HL-60 (cell line): ENCODE results near the gene PLEKHG4B.

Experiments
- POLR2AphosphoS5 ChIP-seq: IDR thresholded peaks from 2 replicates; pipeline ENCODE4 v1.6.1; 2012; ENCODE audit warnings: low read depth
- TF ChIP-seq, protein P1 (sequence below): IDR thresholded peaks from one replicate; pipeline ENCODE4 v1.5.1; 2011; ENCODE audit warnings: low read length, control low read depth, inconsistent platforms; ENCODE audit not compliant: insufficient read depth

DNA sequence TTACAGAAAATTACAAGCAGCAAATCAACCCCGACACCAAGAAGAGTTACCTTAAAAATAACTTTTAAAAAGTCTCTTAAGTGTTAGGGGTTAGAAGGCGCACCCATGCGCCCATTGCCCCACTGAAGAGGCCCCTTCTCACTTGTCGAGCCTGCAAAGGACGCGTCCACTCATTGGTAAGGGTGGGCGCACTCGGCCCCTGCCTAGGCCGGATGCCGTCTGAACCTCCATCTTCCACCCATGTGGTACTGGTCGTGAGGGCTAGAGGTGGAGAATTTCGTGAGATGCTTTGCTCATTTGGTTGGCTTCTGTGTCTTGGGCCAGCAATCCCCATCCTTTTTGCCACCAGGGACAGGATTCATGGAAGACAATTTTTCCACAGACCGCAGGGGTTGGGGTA lies 71.9 kb downstream of the PLEKHG4B start:
- TF ChIP-seq, protein P1, sequence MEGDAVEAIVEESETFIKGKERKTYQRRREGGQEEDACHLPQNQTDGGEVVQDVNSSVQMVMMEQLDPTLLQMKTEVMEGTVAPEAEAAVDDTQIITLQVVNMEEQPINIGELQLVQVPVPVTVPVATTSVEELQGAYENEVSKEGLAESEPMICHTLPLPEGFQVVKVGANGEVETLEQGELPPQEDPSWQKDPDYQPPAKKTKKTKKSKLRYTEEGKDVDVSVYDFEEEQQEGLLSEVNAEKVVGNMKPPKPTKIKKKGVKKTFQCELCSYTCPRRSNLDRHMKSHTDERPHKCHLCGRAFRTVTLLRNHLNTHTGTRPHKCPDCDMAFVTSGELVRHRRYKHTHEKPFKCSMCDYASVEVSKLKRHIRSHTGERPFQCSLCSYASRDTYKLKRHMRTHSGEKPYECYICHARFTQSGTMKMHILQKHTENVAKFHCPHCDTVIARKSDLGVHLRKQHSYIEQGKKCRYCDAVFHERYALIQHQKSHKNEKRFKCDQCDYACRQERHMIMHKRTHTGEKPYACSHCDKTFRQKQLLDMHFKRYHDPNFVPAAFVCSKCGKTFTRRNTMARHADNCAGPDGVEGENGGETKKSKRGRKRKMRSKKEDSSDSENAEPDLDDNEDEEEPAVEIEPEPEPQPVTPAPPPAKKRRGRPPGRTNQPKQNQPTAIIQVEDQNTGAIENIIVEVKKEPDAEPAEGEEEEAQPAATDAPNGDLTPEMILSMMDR = no peak
- TF ChIP-seq POLR2AphosphoS5 = no peak
